ENCODE results near the gene AFAP1.

AFAP1 gene

GRCh38 chr4:7727749-7728148 is 211.9 kb downstream of the AFAP1 start:
- H3K4me3 ChIP-seq (ENCODE audit: low read depth, low read length), result no peak overlapping the region
- no peak for TF ChIP-seq CTCF (IDR thresholded peaks at IDR 0.05; ENCODE audit: control insufficient read depth, extremely low read depth, insufficient read depth)
- no peak for DNase-seq (ENCODE audit: low read depth)

- TF ChIP-seq CTCF (IDR thresholded peaks at IDR 0.05; ENCODE audit: control insufficient read depth, extremely low read depth, insufficient read depth), result no peak
- DNase-seq (ENCODE audit: low read depth), result no peak
- no peak overlapping the region for H3K4me3 ChIP-seq (ENCODE audit: low read depth, low read length)
Observed at GRCh38 chr4:7726665-7727413, 212.8 kb downstream of the AFAP1 start.

- no peak for TF ChIP-seq CTCF (IDR thresholded peaks at IDR 0.05; ENCODE audit: control insufficient read depth, extremely low read depth, insufficient read depth)
- DNase-seq (ENCODE audit: low read depth), result no peak
- H3K4me3 ChIP-seq (ENCODE audit: low read depth, low read length), result no peak overlapping the region
Observed at GRCh38 chr4:7725951-7726350, 213.7 kb downstream of the AFAP1 start.

GRCh38 chr4:7723625-7724024 is 216.0 kb downstream of the AFAP1 start:
- H3K4me3 ChIP-seq (ENCODE audit: low read depth, low read length), result no peak overlapping the region
- DNase-seq (ENCODE audit: low read depth), result no peak
- TF ChIP-seq CTCF (IDR thresholded peaks at IDR 0.05; ENCODE audit: control insufficient read depth, extremely low read depth, insufficient read depth), result no peak

- DNase-seq (ENCODE audit: low read depth), result no peak
- no peak for TF ChIP-seq CTCF (IDR thresholded peaks at IDR 0.05; ENCODE audit: control insufficient read depth, extremely low read depth, insufficient read depth)
- no peak overlapping the region for H3K4me3 ChIP-seq (ENCODE audit: low read depth, low read length)
Observed at GRCh38 chr4:7722766-7723387, 216.8 kb downstream of the AFAP1 start.

GRCh38 chr4:7721984-7722551 is 217.6 kb downstream of the AFAP1 start:
- H3K4me3 ChIP-seq (ENCODE audit: low read depth, low read length), result no peak overlapping the region
- TF ChIP-seq CTCF (IDR thresholded peaks at IDR 0.05; ENCODE audit: control insufficient read depth, extremely low read depth, insufficient read depth), result peak; percentile 49
- peak; percentile 8 for DNase-seq (ENCODE audit: low read depth)

Data from LNCaP clone FGC (cell line).